Measurements from ENCODE around the gene ATG13. TPM values are rescaled to one million over a fixed set of nuclear protein-coding genes. Genes with fewer than 3 reads are reported as not detected.

ATG13 gene
- total RNA-seq, 1 donor from 2014 or later = 54.4 TPM

GRCh38 chr11:46696212-46696558, 78.8 kb downstream of the ATG13 start:
- H3K36me3 ChIP-seq = peaks cover 58% of the 10 kb centered on the region
- no peak for ATAC-seq
- no peak for TF ChIP-seq CTCF (IDR thresholded peaks at IDR 0.05)
- intact Hi-C loops (cut with DNase I) = no loop called here
- H3K27me3 ChIP-seq (ENCODE audit: low read depth) = no peaks in the 10 kb centered on the region
- H3K9me3 ChIP-seq = no peaks in the 10 kb centered on the region
- peak overlapping the region; percentile 21 for H3K27ac ChIP-seq
- no peak overlapping the region for H3K4me3 ChIP-seq
- DNase-seq = no peak
- peaks cover 40% of the 10 kb centered on the region for H3K4me1 ChIP-seq

- Histone ChIP-seq H3K27ac (peak overlapping the region; percentile 21), H3K36me3 (peaks cover 48% of the 10 kb centered on the region), H3K27me3 (ENCODE audit: low read depth) (no peaks in the 10 kb centered on the region), H3K4me3 (no peak overlapping the region), H3K4me1 (peaks cover 49% of the 10 kb centered on the region), H3K9me3 (no peaks in the 10 kb centered on the region)
- ATAC-seq (no peak), DNase-seq (no peak)
- intact Hi-C loops (cut with DNase I) = no loop called here
- no peak for TF ChIP-seq CTCF (IDR thresholded peaks at IDR 0.05)
These were observed 80.0 kb downstream of the ATG13 start for GRCh38 chr11:46697303-46697702.

- H3K9me3 ChIP-seq = no peaks in the 10 kb centered on the region
- no peak overlapping the region for H3K4me3 ChIP-seq
- H3K27ac ChIP-seq = no peak overlapping the region
- ATAC-seq (no peak), DNase-seq (no peak)
- peaks cover 49% of the 10 kb centered on the region for H3K36me3 ChIP-seq
- H3K4me1 ChIP-seq = peaks cover 53% of the 10 kb centered on the region
- no peak for TF ChIP-seq CTCF (IDR thresholded peaks at IDR 0.05)
- intact Hi-C loops (cut with DNase I) = no loop called here
- H3K27me3 ChIP-seq (ENCODE audit: low read depth) = no peaks in the 10 kb centered on the region
These were observed 80.4 kb downstream of the ATG13 start for GRCh38 chr11:46697723-46698122.

- Histone ChIP-seq H3K9me3 (no peaks in the 10 kb centered on the region), H3K27me3 (ENCODE audit: low read depth) (no peaks in the 10 kb centered on the region), H3K4me3 (no peak overlapping the region), H3K36me3 (peaks cover 49% of the 10 kb centered on the region), H3K4me1 (peaks cover 60% of the 10 kb centered on the region), H3K27ac (no peak overlapping the region)
- no peak for TF ChIP-seq CTCF (IDR thresholded peaks at IDR 0.05)
- intact Hi-C loops (cut with DNase I) = no loop called here
- no peak for ATAC-seq
- no peak for DNase-seq
These were observed 81.2 kb downstream of the ATG13 start for GRCh38 chr11:46698597-46698996.

- DNase-seq (peak; percentile 100), ATAC-seq (peak; percentile 99)
- TF ChIP-seq CTCF (IDR thresholded peaks at IDR 0.05) = no peak
- Histone ChIP-seq H3K9me3 (no peaks in the 10 kb centered on the region), H3K4me1 (peaks cover 60% of the 10 kb centered on the region), H3K36me3 (peaks cover 49% of the 10 kb centered on the region), H3K27me3 (ENCODE audit: low read depth) (no peaks in the 10 kb centered on the region), H3K4me3 (peak within 1 kb of the TSS; percentile 98), H3K27ac (peak within 1 kb of the TSS; percentile 93)
- intact Hi-C loops (cut with DNase I) = no loop called here
These were observed 83.1 kb downstream of the ATG13 start, which contains the start of the genes ARHGAP1 and ZNF408 for GRCh38 chr11:46700241-46701077. Gene ARHGAP1 (minus strand): TSS chr11:46700619. CDS start chr11:46696107, 4,512 bp downstream. Gene ZNF408 (plus strand): TSS chr11:46701031. CDS start chr11:46701048, 17 bp downstream.
